K562 (cell line): ENCODE measurements around the gene KSR2. TPM values are rescaled to one million over a fixed set of nuclear protein-coding genes. Genes with fewer than 3 reads are reported as not detected.
A peak's percentile ranks its signal among the peaks of the same experiment; 100 is the strongest.

Experiments used
- EP400 ChIP-seq: fragments of 450-650 bp; IDR thresholded peaks from 2 replicates; pipeline ENCODE4 v1.6.1; 2017; ENCODE audit warnings: antibody characterized with exemption, mild to moderate bottlenecking, moderate library complexity
- FOXA3 ChIP-seq, 2 experiments: fragments of 450-650 bp in 1 of 2; sonication (generic) in 1 of 2; formaldehyde crosslinking; IDR thresholded peaks in 1 of 2; conservative IDR thresholded peaks in 1 of 2; 2 replicates each; pipeline versions ENCODE4 v1.4.0 to v1.8.0; 2020 to 2022; ENCODE audit warnings: mild to moderate bottlenecking in 2 of 2, missing genetic modification reagents in 1 of 2
- NKRF ChIP-seq: fragments of 450-650 bp; IDR thresholded peaks from 2 replicates; pipeline ENCODE4 v1.6.1; 2016; ENCODE audit warnings: borderline replicate concordance
- PHB ChIP-seq: fragments of 250-450 bp; sonication (Bioruptor Pico); IDR thresholded peaks from 2 replicates; pipeline ENCODE4 v1.5.0; 2021
- PHF8 ChIP-seq: fragments of 200-600 bp; sonication (generic); IDR thresholded peaks from 2 replicates; pipeline ENCODE4 v1.6.1; 2012; ENCODE audit warnings: mixed run types, mild to moderate bottlenecking, inconsistent platforms, low read length, moderate library complexity, borderline replicate concordance
- PML ChIP-seq: IDR thresholded peaks from 2 replicates; pipeline ENCODE4 v1.6.1; 2012; ENCODE audit warnings: low read length, inconsistent platforms
- RNF2 ChIP-seq: sonication (generic); IDR thresholded peaks from 2 replicates; pipeline ENCODE4 v1.6.1; 2016
- SRF ChIP-seq, 2 experiments: fragments of 250-450, 450-650 bp in 1 of 2; sonication (Bioruptor Pico) in 1 of 2; sonication (generic) in 1 of 2; formaldehyde crosslinking; IDR thresholded peaks; 2 replicates each; pipeline versions ENCODE4 v1.5.0 to v1.5.1; 2020 to 2022; ENCODE audit warnings: mild to moderate bottlenecking in 1 of 2, missing genetic modification reagents in 1 of 2
- ZNF436 ChIP-seq: fragments of 250-450, 450-650 bp; sonication (Bioruptor Pico); formaldehyde crosslinking; IDR thresholded peaks from 2 replicates; pipeline ENCODE4 v1.7.0; 2020; ENCODE audit warnings: mild to moderate bottlenecking
- polyA plus RNA-seq, 8 experiments: library from polyadenylated mRNA; depleted of rRNA in 4 of 8; stranded (reverse) in 5 of 8; unstranded in 3 of 8; fragments of >200 nt; fragmentation: Nextera tagmentation in 2 of 8; fragmentation: Illumina TruSeq in 1 of 8; extraction: Ambion mirVana in 2 of 8; extraction: Trizol in 1 of 8; gene quantifications; 2 replicates each; pipeline versions ENCODE4 v1.2.1 to v1.2.3, GENCODE V29; 2011 to 2014; ENCODE audit warnings: inconsistent platforms in 1 of 8, missing spikeins in 1 of 8
- total RNA-seq, 7 experiments: library from RNA; depleted of rRNA in 6 of 7; stranded (reverse); fragments of >200 nt in 6 of 7; fragmentation: Illumina TruSeq in 2 of 7; extraction: Trizol in 2 of 7; gene quantifications; 2 replicates each; pipeline versions ENCODE4 v1.2.1 to v1.2.3, GENCODE V29; 2011 to 2021; ENCODE audit warnings: low replicate concordance in 1 of 7
- TF ChIP-seq, protein P1 (sequence below): sonication (generic); formaldehyde crosslinking; IDR thresholded peaks from 2 replicates; pipeline ENCODE4 v1.8.0; 2022; ENCODE audit warnings: missing genetic modification reagents, mild to moderate bottlenecking, moderate library complexity, borderline replicate concordance
- TF ChIP-seq, protein P2 (sequence below): fragments of 450-650 bp; IDR thresholded peaks from 2 replicates; pipeline ENCODE4 v1.6.1; 2016; ENCODE audit warnings: mild to moderate bottlenecking, moderate library complexity

The KSR2 gene
- total and polyA plus RNA-seq, 9 of the 15 experiments (the other 6 are each of a cell fraction or from before 2014, with no cell fraction given) = not detected

- TF ChIP-seq NKRF (no peak; the same call in 1 of the 2 replicates), ZNF436 (CRISPR knock-in tag) (no peak), PHF8 (peak; percentile 96), PML (peak; percentile 75; the same call in 1 of the 2 replicates), FOXA3 (CRISPR knock-in tag; conservative IDR thresholded peaks at IDR 0.05 in 1 of 2, IDR thresholded peaks at IDR 0.05 in 1 of 2) (no peak), PHB (CRISPR knock-in tag) (no peak), SRF (CRISPR knock-in tag; IDR thresholded peaks at IDR 0.05) (peak in 1 of 2 experiments; percentile 60; a peak in 1 of 4 replicates), RNF2 (no peak), EP400 (peak; percentile 79)
- TF ChIP-seq, protein P1, sequence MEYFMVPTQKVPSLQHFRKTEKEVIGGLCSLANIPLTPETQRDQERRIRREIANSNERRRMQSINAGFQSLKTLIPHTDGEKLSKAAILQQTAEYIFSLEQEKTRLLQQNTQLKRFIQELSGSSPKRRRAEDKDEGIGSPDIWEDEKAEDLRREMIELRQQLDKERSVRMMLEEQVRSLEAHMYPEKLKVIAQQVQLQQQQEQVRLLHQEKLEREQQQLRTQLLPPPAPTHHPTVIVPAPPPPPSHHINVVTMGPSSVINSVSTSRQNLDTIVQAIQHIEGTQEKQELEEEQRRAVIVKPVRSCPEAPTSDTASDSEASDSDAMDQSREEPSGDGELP (CRISPR knock-in tag) = peak; percentile 85
- TF ChIP-seq, protein P2, sequence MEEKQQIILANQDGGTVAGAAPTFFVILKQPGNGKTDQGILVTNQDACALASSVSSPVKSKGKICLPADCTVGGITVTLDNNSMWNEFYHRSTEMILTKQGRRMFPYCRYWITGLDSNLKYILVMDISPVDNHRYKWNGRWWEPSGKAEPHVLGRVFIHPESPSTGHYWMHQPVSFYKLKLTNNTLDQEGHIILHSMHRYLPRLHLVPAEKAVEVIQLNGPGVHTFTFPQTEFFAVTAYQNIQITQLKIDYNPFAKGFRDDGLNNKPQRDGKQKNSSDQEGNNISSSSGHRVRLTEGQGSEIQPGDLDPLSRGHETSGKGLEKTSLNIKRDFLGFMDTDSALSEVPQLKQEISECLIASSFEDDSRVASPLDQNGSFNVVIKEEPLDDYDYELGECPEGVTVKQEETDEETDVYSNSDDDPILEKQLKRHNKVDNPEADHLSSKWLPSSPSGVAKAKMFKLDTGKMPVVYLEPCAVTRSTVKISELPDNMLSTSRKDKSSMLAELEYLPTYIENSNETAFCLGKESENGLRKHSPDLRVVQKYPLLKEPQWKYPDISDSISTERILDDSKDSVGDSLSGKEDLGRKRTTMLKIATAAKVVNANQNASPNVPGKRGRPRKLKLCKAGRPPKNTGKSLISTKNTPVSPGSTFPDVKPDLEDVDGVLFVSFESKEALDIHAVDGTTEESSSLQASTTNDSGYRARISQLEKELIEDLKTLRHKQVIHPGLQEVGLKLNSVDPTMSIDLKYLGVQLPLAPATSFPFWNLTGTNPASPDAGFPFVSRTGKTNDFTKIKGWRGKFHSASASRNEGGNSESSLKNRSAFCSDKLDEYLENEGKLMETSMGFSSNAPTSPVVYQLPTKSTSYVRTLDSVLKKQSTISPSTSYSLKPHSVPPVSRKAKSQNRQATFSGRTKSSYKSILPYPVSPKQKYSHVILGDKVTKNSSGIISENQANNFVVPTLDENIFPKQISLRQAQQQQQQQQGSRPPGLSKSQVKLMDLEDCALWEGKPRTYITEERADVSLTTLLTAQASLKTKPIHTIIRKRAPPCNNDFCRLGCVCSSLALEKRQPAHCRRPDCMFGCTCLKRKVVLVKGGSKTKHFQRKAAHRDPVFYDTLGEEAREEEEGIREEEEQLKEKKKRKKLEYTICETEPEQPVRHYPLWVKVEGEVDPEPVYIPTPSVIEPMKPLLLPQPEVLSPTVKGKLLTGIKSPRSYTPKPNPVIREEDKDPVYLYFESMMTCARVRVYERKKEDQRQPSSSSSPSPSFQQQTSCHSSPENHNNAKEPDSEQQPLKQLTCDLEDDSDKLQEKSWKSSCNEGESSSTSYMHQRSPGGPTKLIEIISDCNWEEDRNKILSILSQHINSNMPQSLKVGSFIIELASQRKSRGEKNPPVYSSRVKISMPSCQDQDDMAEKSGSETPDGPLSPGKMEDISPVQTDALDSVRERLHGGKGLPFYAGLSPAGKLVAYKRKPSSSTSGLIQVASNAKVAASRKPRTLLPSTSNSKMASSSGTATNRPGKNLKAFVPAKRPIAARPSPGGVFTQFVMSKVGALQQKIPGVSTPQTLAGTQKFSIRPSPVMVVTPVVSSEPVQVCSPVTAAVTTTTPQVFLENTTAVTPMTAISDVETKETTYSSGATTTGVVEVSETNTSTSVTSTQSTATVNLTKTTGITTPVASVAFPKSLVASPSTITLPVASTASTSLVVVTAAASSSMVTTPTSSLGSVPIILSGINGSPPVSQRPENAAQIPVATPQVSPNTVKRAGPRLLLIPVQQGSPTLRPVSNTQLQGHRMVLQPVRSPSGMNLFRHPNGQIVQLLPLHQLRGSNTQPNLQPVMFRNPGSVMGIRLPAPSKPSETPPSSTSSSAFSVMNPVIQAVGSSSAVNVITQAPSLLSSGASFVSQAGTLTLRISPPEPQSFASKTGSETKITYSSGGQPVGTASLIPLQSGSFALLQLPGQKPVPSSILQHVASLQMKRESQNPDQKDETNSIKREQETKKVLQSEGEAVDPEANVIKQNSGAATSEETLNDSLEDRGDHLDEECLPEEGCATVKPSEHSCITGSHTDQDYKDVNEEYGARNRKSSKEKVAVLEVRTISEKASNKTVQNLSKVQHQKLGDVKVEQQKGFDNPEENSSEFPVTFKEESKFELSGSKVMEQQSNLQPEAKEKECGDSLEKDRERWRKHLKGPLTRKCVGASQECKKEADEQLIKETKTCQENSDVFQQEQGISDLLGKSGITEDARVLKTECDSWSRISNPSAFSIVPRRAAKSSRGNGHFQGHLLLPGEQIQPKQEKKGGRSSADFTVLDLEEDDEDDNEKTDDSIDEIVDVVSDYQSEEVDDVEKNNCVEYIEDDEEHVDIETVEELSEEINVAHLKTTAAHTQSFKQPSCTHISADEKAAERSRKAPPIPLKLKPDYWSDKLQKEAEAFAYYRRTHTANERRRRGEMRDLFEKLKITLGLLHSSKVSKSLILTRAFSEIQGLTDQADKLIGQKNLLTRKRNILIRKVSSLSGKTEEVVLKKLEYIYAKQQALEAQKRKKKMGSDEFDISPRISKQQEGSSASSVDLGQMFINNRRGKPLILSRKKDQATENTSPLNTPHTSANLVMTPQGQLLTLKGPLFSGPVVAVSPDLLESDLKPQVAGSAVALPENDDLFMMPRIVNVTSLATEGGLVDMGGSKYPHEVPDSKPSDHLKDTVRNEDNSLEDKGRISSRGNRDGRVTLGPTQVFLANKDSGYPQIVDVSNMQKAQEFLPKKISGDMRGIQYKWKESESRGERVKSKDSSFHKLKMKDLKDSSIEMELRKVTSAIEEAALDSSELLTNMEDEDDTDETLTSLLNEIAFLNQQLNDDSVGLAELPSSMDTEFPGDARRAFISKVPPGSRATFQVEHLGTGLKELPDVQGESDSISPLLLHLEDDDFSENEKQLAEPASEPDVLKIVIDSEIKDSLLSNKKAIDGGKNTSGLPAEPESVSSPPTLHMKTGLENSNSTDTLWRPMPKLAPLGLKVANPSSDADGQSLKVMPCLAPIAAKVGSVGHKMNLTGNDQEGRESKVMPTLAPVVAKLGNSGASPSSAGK = peak; percentile 79
Measured at GRCh38 chr12:118016424-118017264, 47.9 kb upstream of the KSR2 start, which contains the start of gene RFC5 (continued).
